Activated CD8-positive, alpha-beta T cell treated with anti-CD3 and anti-CD28 coated beads for 36 hours (primary cell): Measurements from ENCODE around the gene TRANK1. TPM values are rescaled to one million over a fixed set of nuclear protein-coding genes. Genes with fewer than 3 reads are reported as not detected.

Source experiments
- ATAC-seq: fragments of 200-7000 bp; cut with Tn5 transposase; one replicate; pipeline ENCODE4 v1.10.0; 2021; ENCODE audit warnings: mild to moderate bottlenecking, moderate library complexity
- CTCF ChIA-PET: fragments of 350-600 bp; sonication (Branson Sonifier 250); formaldehyde crosslinking; loops from one replicate; lab custom pipeline; 2021; ENCODE audit warnings: antibody characterized with exemption; lab: Charles Lee
- POLR2A ChIA-PET: fragments of 350-600 bp; sonication (Branson Sonifier 250); formaldehyde crosslinking; loops from one replicate; lab custom pipeline; 2021; ENCODE audit warnings: antibody characterized with exemption; lab: Charles Lee
- DNase-seq: peaks from one replicate; pipeline ENCODE4 v3.0.0-alpha.2; 2020
- H3K27ac Mint-ChIP-seq: one replicate; pipeline ENCODE4 v1.8.0; 2021; ENCODE audit warnings: mild to moderate bottlenecking, mixed read lengths
- H3K27me3 Mint-ChIP-seq: one replicate; pipeline ENCODE4 v1.8.0; 2021; ENCODE audit warnings: mixed read lengths
- H3K36me3 Mint-ChIP-seq: one replicate; pipeline ENCODE4 v1.8.0; 2021; ENCODE audit warnings: low read depth, mixed read lengths
- H3K4me1 Mint-ChIP-seq: one replicate; pipeline ENCODE4 v1.8.0; 2021; ENCODE audit warnings: low read depth, mixed read lengths
- H3K4me3 Mint-ChIP-seq: one replicate; pipeline ENCODE4 v1.8.0; 2021; ENCODE audit warnings: mild to moderate bottlenecking, moderate library complexity, mixed read lengths
- H3K9me3 Mint-ChIP-seq: one replicate; pipeline ENCODE4 v1.8.0; 2021; ENCODE audit warnings: mixed read lengths
- CTCF ChIP-seq: fragments of 200-600 bp; IDR thresholded peaks from one replicate; pipeline ENCODE4 v1.8.0; 2022; ENCODE audit warnings: antibody characterized with exemption, mild to moderate bottlenecking
- intact Hi-C: fragments of 100-400 bp; cut with micrococcal nuclease; formaldehyde crosslinking; loops from one replicate; pipeline ENCODE4 v1.10.0; 2022
- total RNA-seq, 2 experiments: library from RNA; stranded (reverse); gene quantifications; one replicate each; pipeline ENCODE4 v1.2.3, GENCODE V29; 2021

The TRANK1 gene
- total RNA-seq, 2 experiments from 2014 or later = 16.0 to 17.4 TPM

- no peak for ATAC-seq
- ChIA-PET CTCF (interaction anchor here (0.8 to 2.2 kb wide), 4 partner anchors 14 to 270 kb away, joined by 3 to 13 read pairs (median 8); no protein-coding TSS in a partner anchor), POLR2A (interaction anchor here (1.0 to 3.2 kb wide), 7 partner anchors 8 to 67 kb away, joined by 3 to 20 read pairs (median 6); partner anchors contain the start of genes EPM2AIP1 and MLH1)
- no peak for DNase-seq
- H3K4me1 Mint-ChIP-seq = peaks cover 23% of the 10 kb centered on the region
- peaks cover 16% of the 10 kb centered on the region for H3K9me3 Mint-ChIP-seq
- H3K27me3 Mint-ChIP-seq = no peaks in the 10 kb centered on the region
- no peak overlapping the region for H3K27ac Mint-ChIP-seq
- intact Hi-C loops = no loop called here
- H3K4me3 Mint-ChIP-seq = peak overlapping the region; percentile 77
- no peak for TF ChIP-seq CTCF
- H3K36me3 Mint-ChIP-seq = peaks cover 14% of the 10 kb centered on the region
These were observed 1.3 kb downstream of the TRANK1 start for GRCh38 chr3:36943601-36944000.

- H3K36me3 Mint-ChIP-seq = peaks cover 11% of the 10 kb centered on the region
- H3K4me1 Mint-ChIP-seq = peaks cover 19% of the 10 kb centered on the region
- no peak for DNase-seq
- intact Hi-C loops = no loop called here
- H3K9me3 Mint-ChIP-seq = peaks cover 10% of the 10 kb centered on the region
- ChIA-PET CTCF (interaction anchor here (0.6 to 1.0 kb wide), 2 partner anchors 16 to 151 kb away, joined by 4 to 5 read pairs; no protein-coding TSS in a partner anchor), POLR2A (interaction anchor here (0.7 to 1.1 kb wide), 2 partner anchors 22 to 101 kb away, joined by 3 to 4 read pairs; no protein-coding TSS in a partner anchor)
- no peak for TF ChIP-seq CTCF
- no peaks in the 10 kb centered on the region for H3K27me3 Mint-ChIP-seq
- H3K27ac Mint-ChIP-seq = no peak overlapping the region
- ATAC-seq = no peak
- H3K4me3 Mint-ChIP-seq = no peak overlapping the region
These were observed 2.1 kb downstream of the TRANK1 start for GRCh38 chr3:36942638-36943248.

GRCh38 chr3:36941658-36942057 is 3.2 kb downstream of the TRANK1 start:
- Mint-ChIP-seq H3K27me3 (no peaks in the 10 kb centered on the region), H3K4me3 (no peak overlapping the region), H3K36me3 (peaks cover 4% of the 10 kb centered on the region), H3K9me3 (peaks cover 3% of the 10 kb centered on the region), H3K4me1 (peaks cover 19% of the 10 kb centered on the region), H3K27ac (no peak overlapping the region)
- no peak for ATAC-seq
- ChIA-PET POLR2A (no interaction called here), CTCF (no interaction called here)
- intact Hi-C loops = no loop called here
- DNase-seq = no peak
- no peak for TF ChIP-seq CTCF

GRCh38 chr3:36941162-36941561 is 3.7 kb downstream of the TRANK1 start:
- ATAC-seq = no peak
- CTCF ChIA-PET = no interaction called here

More at GRCh38 chr3:36941162-36941561, 3.7 kb downstream of the TRANK1 start:
- H3K4me3 Mint-ChIP-seq = no peak overlapping the region
- no peak for DNase-seq
- POLR2A ChIA-PET = no interaction called here
- H3K27me3 Mint-ChIP-seq = no peaks in the 10 kb centered on the region
- no peak for TF ChIP-seq CTCF
- H3K4me1 Mint-ChIP-seq = peaks cover 19% of the 10 kb centered on the region
- no peak overlapping the region for H3K27ac Mint-ChIP-seq
- H3K9me3 Mint-ChIP-seq = peaks cover 3% of the 10 kb centered on the region
- H3K36me3 Mint-ChIP-seq = peaks cover 4% of the 10 kb centered on the region
- intact Hi-C loops = no loop called here
